ELF-1 (cell line): ENCODE measurements around the gene NPTX2.

Experiments
- DNase-seq: peaks from one replicate; pipeline ENCODE4 v3.0.0-alpha.2; 2016; ENCODE audit warnings: low read depth, low spot score

The NPTX2 gene

DNA sequence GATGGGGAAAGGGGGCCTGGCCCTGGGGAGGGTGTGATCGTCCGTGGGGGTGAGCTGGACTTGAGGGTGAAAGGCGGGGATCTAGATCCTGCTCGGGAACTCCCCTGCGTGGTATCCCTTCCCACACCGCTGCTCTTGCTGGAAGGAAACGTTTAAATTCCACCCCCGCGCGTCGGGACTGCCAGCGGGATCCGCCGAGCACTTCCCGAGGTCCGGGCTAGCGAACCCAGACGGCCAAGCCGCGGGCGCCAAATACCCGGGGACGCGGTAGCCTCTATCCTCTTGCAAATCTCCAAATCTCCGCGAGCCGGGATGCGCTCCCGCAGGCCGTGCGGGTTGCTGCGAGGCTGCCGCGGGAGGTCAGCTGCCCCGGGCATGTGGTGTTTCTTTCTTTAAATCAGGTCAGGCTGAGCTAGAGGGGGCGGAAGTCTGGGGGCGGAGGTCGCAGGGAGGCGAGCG, 904 bp downstream of the NPTX2 start:
- peak; percentile 31 for DNase-seq

DNA sequence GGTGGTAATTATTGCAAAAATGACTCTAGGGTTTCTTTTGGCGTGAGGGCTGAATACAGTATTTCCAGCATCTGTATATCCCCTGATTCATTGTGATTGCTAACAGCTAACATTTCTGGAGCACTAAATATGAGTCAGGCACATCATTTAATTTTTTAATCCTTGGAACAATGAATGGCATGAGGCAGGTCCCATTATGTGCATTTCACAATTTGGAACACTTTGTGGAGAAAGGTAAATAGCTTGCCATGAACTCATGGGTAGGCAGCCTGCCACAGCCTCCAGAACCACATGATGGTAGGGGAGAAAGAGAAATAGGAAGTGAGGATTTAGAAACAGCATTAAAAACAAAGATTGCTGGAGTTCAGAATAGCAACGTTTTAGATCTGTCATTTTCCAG, 1.7 kb downstream of the NPTX2 start:
- no peak for DNase-seq

DNA sequence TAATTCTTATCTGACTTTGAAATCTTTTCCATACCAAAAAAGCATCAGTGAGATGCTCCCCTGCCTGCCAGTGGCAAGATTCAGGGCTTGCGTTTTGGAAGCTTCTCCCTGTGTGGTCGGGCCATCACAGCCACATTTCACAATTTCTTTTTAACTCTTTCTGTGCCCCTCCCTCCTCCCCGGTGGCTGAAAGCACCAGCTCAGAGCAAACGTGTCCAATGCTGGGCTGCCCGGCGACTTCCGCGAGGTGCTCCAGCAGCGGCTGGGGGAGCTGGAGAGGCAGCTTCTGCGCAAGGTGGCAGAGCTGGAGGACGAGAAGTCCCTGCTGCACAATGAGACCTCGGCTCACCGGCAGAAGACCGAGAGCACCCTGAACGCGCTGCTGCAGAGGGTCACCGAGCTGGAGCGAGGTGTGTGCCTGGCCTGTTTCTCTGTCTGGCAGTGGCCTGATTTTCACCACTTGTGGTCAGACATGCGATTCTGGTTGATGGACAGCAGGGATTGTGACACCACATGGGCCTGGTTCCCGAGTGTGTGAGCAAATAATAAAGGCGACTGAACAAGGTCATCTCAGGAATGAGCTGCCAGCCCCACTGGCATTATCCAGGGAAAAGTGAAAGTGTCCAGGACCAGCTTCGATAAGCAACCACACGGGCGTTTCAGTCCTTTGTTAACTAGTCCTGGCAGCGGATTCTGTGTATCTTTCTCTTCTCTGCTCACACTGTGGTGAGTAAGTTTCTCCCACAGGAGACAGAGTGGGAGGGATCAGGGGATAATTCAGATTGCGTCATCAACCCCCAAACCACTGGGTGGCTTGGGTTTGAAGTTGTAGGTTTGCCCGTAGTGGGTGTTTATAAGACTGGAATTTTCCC, 2.6 kb downstream of the NPTX2 start:
- peak; percentile 53 for DNase-seq

DNA sequence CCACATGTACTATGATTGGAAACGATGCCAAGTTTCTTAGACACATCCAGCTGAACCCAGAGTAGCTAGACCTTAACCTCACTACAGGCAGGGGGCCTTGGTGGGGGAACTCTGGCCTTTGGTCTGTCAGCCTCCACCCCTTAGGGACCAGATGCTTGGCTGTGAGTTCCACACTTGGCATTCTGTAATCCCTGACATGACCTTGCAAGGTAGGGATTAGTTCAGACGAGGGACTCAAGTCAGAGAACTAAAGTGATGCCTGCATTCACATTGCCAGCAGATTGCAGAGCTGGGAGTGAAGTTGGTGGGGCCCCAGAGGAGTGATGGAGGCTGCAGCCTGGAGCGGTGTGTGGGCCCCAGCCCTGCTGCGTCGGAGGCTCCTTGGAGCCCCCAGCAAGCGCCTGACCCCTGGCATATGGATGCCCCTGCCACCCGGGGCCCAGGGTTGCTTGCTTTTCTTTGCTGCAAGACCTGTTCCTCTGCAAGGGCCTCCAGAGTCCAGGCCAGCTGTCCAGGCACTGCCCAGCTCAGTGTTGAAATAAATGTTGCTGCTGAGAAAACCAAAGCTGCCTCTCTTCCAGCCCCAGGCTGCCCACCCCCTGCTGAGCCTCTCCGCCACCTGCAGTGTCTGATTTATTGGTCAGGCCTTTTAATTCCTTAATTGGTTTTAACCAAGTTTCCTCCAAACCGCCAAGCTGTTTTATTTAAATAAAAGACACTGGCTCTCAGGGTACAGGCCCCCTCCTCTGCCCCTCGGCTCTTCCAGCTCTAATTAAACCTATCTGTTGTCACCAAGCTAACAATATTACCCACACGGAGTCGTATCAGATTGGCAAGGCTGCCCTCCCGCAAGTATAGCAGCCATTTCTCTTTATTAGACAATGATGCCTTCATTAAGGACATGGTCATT, 4.7 kb downstream of the NPTX2 start:
- peak; percentile 34 for DNase-seq

DNA sequence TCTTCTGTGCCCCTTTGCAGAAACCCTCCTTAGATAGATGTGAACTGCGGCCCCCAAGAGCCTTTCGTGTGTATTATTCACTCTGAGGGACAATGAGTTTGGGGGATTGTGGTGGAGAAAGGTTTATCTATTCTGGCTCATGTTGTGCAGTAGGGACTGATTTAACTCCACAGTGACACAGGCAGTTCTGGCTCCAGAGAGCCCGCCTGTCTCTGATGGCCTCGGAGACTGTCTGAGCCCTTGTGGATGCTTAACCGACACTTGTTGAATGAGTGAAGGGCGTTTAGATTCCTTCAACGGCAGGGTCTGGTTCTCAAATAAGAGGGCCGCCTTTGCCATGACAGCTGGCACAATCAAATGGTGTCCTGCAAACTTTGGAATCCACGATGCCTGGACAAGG, 5.8 kb downstream of the NPTX2 start:
- DNase-seq: no peak

DNA sequence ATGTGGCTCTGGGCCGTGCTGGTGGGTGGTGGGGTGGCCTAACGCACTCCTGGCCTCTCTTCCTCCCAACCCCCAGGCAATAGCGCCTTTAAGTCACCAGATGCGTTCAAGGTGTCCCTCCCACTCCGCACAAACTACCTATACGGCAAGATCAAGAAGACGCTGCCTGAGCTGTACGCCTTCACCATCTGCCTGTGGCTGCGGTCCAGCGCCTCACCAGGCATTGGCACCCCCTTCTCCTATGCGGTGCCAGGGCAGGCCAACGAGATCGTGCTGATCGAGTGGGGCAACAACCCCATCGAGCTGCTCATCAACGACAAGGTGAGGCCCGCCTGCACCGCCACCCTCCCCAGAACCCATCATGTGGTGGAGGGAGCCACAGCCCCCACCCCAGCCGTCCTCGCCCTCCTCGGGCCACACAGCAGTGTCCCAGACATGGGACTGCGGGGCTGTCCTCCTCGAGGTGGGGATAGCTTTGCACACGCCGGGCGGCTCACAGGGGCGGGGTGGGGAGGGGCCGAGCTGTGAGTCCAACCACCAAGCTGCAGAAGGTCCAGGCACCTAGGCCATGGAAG, 7.8 kb downstream of the NPTX2 start:
- no peak for DNase-seq

DNA sequence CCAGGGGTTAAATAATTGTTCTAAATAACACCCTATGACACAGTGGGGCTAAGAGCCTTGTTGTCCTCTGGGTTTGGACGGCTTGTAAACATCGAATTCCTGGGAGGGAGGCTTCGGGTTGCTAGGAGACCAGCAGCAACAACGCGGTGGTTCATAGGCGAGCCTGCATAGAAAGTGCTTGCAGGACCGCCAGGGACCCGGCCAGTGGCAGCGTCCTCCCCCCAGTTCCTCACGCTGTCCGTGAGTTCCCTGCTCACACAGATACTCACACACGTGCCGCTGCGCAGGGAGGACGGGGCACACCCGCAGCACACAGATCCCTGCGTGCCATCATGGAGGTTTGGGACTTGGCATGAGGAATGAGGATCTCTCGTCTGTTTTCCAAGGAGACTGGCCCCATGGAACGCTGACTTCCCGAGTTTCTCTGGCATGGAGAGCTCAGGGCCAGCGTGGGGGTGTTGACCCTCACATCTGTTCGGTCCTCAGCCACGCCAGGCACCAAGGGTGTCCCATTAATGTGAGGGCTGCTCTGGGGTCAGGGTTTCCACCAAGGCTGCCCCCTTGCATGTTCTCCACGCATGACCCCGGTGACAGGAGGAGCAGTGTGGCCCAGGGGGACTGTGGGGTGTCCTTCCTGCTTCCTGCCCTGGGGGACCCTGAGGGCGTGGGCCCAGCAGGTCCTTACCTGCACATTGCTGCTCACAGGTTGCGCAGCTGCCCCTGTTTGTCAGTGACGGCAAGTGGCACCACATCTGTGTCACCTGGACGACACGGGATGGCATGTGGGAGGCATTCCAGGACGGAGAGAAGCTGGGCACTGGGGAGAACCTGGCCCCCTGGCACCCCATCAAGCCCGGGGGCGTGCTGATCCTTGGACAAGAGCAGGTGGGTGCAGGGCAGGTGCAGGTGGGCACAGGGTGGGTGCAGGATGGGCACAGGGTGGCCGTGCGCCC, 9.7 kb downstream of the NPTX2 start:
- peak; percentile 82 for DNase-seq

DNA sequence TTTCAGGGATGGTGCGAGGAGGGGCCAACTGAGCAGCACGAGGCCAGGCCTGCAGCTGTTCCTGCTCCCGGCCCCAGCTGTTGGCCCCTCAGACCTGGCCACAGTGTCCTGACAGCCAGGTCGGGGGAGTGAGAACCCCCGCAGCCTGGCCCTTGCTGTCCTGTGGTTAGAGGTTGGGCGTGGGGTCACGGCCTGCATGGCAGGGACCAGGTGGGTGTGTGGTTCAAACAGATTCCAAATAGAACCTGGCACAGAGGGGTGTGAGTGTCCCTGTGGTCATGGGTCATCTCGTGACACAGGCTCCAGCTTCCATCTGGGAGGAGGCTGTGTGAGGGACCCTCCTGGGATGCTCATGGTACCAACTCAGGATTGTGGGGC, 10.3 kb downstream of the NPTX2 start:
- no peak for DNase-seq

DNA sequence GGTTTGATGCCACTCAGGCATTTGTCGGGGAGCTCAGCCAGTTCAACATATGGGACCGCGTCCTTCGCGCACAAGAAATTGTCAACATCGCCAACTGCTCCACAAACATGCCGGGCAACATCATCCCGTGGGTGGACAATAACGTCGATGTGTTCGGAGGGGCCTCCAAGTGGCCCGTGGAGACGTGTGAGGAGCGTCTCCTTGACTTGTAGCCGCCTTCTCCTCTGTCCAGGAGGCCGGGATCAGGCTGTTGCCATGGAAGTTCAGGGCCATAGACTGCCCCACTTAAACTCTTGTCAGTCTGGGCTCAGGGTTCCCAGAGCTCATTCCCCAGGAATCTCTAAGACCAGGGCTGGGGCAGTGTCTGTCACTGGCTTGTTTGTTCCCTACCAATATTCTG, 11.3 kb downstream of the NPTX2 start:
- DNase-seq: no peak

DNA sequence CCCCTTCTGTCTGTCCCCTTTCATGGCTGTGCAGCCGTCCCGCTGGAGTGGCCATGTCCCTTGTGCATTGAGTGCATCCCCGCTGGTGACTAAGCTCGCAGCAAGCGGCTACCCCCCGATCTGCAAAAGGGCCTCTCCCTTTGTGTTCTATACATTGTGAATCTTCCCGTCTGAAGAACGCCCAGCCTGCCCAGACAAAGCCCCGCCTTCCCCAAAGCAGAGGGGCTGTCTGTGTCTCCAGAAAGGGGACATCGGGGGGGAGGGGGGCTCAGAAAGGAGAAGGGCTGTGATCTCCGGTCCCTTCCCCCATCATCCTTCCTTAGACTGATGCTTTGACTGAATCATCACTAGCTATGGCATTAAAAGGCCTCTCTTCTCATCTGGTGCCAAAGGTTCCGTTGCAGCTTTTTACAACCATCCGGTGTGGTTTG, 11.9 kb downstream of the NPTX2 start:
- peak; percentile 18 for DNase-seq

DNA sequence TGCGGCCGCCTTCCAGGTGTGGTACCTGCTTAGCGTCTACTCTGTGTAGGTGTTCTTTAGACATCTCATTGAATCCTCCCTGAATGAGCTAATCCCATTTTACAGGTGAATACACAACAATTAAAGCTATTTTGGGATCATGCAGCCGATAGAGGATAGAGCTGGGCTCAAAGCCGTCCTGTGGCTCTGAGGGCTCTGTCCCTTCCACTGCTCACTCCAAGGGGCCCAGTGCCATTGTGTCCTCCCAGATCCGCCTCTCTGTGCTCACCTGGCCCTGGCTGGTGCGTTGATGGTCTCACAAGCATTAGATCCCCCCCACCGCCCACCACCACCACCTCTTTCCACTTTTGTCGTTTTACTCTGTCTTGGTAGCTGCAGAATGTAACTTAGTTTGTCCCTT, 13.1 kb downstream of the NPTX2 start:
- no peak for DNase-seq

DNA sequence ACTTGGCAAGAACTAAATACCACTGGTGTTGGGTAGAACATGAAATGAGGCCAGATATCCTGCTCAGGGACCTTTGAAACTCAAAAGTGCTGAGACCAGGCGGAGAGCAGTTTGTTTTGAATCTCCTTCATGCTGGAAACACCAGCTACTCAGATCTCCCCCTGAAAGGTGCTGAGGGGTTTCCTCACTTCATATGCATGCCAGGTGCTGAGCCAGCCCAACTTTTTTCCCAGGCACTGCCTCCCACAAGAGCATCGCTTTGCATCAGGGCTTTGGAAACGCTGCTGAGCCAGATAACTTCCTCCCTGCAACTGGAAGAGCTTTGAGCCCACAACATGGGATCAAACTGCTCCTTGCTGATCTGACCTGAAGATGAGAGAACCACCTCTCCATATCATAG, 13.7 kb downstream of the NPTX2 start:
- DNase-seq: no peak

DNA sequence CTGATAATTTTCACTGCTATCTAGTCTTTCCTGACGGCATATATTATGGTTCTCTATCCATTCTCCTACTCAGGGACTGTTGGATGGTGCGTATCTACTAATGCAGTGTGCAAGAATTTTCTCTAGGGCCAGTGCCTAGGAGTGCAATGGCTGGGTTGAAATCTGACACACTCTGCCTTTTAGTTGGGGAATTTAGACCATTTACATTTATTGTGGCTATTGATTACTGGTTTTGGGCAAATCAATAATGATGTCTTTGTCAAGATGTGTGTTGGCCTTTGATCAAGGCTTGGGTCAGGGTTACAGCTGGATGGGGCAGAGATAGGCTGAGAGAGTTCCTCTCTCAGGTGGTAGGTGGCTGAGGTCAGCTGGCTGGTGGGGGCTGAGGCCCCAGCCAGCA, 21.8 kb downstream of the NPTX2 start:
- DNase-seq: no peak

DNA sequence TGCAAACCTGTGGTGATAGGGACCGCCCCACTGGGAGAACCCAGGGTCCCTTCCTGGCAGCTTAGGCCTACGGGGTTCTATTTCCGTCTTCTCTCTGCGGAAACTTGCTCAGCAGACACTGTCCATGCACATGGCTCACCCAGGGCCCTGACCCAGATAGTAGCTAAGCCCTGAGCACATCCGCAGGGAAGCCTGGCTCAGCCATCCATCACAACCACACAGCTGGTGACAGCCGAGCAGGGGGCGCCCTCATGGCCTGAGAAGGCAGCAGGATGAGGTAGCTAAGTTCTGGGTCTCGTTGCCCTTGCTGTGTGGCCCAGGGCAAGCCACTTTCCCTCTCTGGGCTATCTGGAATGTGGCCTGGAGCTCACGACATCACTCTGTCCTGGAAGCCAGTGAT, 23.3 kb downstream of the NPTX2 start:
- peak; percentile 43 for DNase-seq

DNA sequence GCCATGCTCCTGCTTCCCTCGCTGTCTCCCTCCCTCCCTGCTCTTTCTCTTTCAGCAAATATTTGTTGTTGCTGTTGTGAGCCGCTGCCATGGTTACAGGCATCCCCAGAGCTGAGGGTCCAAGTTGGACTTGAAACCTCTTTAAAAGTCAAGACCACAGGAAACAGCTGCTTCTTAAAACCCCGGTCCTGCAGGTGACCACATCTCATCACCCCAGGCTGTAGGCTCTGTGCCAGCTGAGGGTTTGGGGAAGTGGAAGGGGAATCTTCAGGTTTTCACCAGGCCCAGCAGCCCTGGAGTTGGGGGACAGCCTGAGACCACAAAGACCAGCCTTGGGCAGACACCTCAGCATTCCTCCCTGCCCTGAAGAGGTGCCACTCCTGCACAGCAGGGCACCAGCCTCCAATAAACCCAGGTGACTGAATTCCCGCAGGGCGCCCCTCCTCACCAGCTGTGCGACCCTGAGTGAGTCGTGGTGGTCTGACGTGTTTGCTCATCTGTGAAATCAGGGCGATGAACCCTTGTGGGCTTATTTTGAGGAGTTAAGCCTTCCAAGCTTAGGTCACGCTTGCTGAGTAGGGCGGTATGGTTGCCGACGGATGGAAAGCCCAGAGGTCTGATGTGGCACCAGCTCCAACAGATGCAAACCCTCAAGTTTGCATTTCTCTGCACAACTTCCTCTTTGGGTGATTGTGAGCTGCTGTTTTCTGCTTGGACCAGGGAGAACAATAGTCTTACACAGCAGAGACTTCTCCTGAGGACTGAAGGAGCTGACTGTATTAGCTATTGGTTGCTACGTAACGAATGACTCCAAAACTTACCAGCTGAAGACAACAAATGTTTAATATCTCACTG, 24.8 kb downstream of the NPTX2 start:
- no peak for DNase-seq

DNA sequence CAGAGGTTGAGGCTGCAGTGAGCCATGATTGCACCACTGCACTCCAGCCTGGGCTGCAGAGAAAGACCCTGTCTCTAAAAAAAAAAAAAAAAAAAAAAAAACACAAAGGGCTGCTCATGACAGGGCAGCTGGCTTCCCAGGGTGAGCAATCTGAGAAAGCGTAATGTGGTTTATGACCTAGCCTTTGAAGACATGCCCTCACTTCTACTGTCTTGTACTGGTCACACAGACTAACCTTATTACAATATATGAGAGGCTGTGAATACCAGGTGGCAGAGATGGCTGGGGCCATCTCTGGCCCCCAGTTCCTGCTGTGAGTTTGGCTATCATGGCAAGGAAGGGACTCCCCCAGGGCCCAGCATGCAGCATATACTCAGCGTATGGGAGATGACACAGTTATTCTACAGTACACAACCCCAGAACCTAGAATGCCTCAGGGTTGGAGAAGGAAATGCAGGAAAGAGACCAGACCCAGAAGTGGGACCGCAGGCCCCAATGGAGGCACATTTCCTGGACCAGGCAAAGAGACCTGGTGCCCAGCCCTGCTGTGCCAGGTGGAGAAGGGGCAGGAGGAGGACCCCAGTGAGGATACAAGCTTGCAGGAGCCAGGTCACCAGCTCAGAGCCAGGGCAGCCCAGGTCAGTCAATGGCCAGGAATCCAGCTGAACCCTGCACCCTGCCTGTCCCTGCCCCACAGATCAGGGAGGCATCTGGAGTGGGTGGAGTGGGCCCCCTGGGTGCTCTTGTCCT, 26.3 kb downstream of the NPTX2 start:
- no peak for DNase-seq

DNA sequence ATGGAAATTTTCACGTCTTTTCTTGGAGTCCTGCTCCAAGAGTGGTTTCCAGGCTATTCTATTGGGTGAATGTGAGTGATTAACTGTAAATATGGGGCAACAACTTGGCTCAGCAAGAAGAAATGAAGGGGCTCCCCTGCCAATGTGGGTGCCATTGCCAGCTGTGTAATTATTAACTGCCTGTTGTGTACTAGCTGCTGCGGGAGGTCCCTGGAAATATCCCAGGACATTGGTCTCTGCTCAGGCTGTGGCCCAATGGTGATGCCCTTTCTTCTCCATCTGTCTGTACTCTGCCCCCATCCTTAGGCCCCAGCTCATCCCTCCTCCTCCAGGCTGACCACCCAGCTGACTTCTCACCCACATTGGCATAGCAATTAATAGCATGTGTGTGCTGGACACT, 29.4 kb downstream of the NPTX2 start:
- no peak for DNase-seq

DNA sequence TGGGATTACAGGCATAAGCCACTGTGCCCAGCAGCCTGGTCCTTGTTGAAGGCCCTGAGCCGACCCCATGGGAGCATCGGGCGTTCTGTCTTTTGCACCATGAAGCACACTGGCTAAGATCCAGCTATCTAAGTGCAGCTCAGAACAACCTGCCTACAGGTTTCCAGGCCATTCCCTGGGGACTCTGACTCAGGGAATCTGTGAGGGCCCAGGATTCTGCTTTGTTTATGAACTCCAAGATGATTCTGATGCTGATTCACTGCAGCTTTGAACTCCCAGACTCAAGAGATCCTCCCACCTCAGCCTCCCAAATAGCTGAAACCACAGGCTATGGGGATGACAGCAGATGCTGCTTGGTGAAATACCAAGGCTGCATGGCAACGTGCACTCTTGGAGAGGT, 30.2 kb downstream of the NPTX2 start:
- peak; percentile 18 for DNase-seq

DNA sequence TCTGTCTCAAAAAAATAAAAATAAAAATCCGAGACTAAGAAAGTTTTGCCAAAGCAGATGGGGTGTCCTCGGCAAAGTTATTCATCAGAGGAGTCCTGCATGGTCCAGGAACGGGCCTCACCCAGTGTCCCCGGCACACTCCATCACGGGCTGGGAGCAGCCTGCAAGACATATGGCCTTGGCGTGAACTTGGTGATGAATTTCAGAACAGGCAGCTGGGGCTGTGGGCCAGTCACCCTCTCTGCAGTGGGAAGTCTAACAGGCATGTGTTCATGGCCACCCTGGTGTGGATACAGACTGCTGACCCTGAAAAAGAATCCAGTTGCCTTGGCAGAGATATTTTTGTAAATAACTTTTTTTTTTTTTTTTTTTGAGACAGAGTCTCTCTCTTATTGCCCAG, 34.7 kb downstream of the NPTX2 start:
- no peak for DNase-seq
